SH-SY5Y (cell line): ENCODE results near the gene DLG4.
A peak's percentile ranks its signal among the peaks of the same experiment; 100 is the strongest.

Experiments used
- GATA2 ChIP-seq: IDR thresholded peaks from 2 replicates; pipeline ENCODE4 v1.6.1; 2011; ENCODE audit warnings: mild to moderate bottlenecking, low read depth, low read length
- GATA3 ChIP-seq: IDR thresholded peaks from 2 replicates; pipeline ENCODE4 v1.6.1; 2011; ENCODE audit warnings: low read depth, mild to moderate bottlenecking, low read length, moderate library complexity

DLG4 gene

DNA sequence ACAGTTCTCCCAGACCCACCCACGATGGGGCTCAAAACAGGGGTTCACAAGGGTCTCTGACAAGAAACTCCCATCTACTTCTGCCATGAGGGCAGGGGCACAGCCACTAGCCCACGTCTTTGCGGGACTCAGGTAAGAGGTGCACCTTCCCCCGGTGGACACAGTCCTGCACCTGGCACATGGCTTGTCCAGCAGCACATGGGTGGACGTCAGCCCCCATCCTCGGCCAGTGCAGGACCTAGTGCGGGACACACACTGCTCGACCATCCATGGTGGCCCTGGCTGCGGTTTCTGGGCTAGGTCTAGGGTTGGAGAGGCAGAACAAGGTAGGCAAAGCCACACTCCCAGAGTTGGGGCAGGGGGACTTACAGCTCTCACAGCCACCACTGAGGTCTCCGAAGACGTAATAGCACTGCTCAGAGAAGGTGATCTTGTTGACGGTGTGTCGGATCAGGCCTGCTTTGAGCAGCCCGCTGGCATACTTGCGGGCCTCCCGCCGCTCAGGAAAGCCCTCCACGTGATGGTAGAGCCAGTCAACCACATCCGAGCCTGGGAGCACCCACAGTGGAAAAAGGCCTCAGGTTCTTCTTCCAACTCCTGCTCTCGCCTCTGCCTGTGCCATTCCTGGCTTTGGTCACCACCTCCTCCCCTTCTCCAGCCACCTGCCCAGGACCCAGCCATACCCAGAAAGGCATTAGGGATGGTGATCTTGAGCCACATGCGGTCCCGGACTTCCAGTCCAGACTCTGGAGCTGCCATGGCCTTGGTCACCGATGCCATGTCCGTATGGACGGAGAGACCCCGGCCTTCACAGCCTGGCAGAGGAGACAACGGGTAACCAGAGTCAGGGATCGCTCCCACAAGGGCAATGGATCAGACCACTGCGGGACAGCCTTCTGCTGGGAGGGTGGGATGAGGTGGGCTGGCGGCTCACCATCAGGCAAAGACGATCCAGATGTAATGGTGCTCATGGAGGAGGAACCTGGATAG lies 7.4 kb upstream of the DLG4 start:
- TF ChIP-seq GATA2 (no peak), GATA3 (no peak)

DNA sequence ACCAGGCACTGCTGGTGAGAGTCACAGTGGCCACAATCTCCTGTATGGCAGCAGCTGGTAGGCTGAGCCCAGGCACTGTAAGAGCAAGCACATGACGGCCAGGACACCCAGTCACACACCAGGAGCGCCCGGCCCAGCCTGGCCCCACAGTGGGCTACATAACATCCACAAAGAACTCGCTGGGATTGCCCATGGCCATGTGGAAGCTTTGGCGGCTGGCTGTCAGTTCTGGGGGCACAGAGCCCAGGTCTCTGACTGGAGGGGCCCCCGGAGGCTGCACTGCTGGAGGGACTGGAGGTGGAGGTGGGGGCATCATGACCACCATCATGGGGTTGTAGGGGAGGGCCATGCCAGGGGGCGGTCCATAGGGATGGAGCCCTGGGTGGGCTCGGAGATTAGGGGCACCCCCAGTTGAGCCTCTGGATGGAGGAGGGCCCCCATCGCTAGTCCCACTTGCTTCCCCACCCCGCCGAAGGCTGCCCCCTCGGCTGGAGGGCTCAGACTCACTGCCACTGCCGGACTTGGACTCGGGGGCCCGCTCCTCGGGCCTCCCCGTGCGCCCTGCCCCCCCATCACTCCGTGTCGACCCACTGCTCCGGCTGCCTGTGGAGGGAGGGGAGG lies 6.2 kb upstream of the DLG4 start:
- TF ChIP-seq GATA3 = no peak

DNA sequence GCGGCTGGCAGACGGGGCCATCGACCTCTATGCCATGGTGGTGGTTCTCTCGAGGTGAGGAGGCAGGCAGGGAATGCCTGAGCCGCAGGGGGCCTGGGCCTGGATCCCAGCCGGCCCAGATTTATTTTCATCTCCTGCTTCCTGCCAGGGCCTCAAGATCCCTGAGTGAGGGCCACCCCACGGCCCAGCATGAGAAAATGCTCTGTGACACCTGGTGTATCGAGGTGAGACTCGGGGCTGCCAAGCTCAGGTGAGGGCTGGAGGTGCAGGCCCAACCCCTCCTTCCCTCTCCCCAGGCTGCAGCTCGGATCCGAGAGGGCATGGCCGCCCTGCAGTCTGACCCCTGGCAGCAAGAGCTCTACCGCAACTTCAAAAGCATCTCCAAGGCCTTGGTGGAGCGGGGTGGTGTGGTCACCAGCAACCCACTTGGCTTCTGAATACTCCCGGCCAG lies 5.0 kb upstream of the DLG4 start:
- no peak for TF ChIP-seq GATA3
- TF ChIP-seq GATA2 = no peak

DNA sequence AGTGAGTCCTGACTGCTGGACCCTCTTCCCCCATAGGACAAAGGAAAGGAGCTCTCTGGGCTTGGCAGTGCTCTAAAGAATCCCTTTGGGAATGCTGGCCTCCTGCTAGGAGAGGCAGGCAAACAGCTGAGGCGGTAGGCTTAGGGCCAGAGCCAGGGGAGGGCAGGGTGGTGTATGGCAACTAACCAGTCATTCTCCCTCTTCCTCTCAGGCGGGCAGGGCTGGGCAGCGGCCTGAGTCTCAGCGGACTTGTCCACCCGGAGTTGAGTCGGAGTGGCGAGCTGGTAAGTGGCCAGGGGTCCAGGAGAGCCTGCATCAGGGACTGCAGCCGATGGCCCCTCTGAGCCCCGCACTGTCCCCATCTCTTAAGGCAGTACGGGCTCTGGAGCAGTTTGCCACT lies 4.5 kb upstream of the DLG4 start:
- TF ChIP-seq GATA2 (no peak), GATA3 (no peak)

GRCh38 chr17:7223375-7223774 lies 3.7 kb upstream of the DLG4 start:
- TF ChIP-seq GATA2 (peak; percentile 36; the same call in 1 of the 2 replicates), GATA3 (no peak)

- TF ChIP-seq GATA3 = no peak
- no peak for TF ChIP-seq GATA2
Measured at GRCh38 chr17:7222972-7223292, 3.3 kb upstream of the DLG4 start.

- TF ChIP-seq GATA2 (no peak), GATA3 (no peak)
Measured at GRCh38 chr17:7222093-7222971, 2.7 kb upstream of the DLG4 start.

DNA sequence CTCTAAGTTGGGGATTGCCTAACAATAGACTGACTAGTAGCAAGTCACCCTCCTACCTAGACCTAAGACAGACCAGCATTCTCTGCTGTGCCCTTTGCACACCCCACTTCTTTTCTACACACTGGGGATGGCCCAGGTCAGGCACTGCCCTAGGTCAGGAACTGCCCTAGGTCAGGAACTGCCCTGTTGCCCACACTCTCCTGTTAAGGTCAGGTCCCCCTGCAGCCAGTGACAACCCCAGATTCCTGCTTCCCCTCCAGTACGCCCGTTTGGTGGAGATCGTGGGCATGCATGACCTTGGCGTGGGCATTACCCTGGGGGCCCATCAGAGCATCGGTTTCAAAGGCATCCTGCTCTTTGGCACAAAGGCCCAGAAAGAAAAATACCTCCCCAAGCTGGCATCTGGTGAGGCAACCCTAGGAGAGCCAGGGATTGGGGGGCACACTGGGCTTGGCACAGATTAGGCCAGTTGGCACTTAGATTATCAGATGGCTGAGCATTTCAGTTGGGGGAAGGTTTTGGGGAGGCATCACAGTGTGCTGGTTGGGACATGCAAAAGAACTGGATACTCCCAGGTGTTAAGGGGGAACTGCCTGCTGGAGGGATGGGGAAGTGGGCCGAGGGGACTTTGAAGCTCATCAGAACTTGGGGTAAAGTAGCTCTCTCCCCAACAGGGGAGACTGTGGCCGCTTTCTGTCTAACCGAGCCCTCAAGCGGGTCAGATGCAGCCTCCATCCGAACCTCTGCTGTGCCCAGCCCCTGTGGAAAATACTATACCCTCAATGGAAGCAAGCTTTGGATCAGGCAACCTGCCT lies 1.8 kb upstream of the DLG4 start:
- no peak for TF ChIP-seq GATA2
- no peak for TF ChIP-seq GATA3

- no peak for TF ChIP-seq GATA2
- TF ChIP-seq GATA3 = no peak
Measured at GRCh38 chr17:7220593-7221277, 1.1 kb upstream of the DLG4 start.

DNA sequence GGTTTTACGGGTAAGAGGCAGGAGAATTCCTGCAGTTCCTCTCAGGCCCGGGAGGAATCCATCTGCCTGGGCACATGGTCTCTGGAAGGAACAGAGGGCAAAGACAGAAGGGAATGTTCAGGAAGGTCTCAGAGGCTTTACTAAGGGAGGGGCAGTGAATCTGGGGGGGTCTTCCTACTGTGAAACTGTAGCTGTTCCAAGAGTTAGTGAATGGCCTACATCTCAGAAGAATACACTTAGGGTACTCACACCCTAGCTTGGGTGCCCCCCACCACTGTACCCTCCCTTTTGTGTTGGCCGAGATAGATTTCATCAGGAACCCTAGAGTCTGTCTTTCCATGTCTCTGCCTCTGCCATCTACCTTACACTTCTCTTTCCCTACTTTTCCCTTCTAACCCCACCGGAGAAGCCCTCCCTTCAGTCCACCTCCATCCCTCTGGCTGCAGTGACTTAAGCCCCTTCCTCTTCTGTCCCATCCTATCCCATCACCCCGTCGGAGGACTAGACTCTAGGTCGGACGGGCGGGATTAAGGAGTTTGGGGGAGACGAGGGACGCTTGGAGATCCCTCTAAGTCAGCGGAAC lies 316 bp downstream of the DLG4 start:
- TF ChIP-seq GATA2 = no peak
- no peak for TF ChIP-seq GATA3

- TF ChIP-seq GATA3 = no peak
- no peak for TF ChIP-seq GATA2
Measured at GRCh38 chr17:7218758-7219157, 878 bp downstream of the DLG4 start.

DNA sequence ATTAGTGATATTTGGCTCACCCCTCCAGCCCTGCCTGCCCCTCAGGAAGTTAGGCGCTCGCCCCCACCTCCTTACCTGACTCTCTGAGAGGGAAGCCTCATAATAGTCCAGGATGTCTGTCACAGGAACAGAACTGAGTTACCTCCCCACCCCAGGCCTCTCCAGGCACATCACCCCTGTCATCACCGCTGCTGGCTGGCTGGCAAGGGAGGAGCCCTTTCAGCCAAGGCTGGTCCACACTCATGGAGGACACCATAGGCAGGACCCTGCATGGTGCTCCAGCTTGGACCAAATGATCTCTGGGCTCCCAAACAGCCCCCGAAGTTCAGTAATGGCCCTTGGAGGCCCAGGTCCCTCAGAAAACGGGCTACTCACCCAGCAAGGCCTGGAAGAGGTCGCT lies 1.5 kb downstream of the DLG4 start:
- TF ChIP-seq GATA2 (no peak), GATA3 (no peak)
